GM19397 (cell line): ENCODE results near the gene SIAE.
"Not testable (repeated sequence)": the region's sequence is repeated elsewhere in the genome, so short reads cannot be mapped to it uniquely, and the experiment has no call there.

Experiments used
- ATAC-seq: cut with Tn5 transposase; IDR thresholded peaks from one replicate; pipeline ENCODE4 v1.9.1; 2021; ENCODE audit warnings: mild to moderate bottlenecking, moderate library complexity; ENCODE audit not compliant: unreplicated experiment

SIAE gene

GRCh38 chr11:124625504-124626168 is 47.9 kb downstream of the SIAE start:
- no peak for ATAC-seq

DNA sequence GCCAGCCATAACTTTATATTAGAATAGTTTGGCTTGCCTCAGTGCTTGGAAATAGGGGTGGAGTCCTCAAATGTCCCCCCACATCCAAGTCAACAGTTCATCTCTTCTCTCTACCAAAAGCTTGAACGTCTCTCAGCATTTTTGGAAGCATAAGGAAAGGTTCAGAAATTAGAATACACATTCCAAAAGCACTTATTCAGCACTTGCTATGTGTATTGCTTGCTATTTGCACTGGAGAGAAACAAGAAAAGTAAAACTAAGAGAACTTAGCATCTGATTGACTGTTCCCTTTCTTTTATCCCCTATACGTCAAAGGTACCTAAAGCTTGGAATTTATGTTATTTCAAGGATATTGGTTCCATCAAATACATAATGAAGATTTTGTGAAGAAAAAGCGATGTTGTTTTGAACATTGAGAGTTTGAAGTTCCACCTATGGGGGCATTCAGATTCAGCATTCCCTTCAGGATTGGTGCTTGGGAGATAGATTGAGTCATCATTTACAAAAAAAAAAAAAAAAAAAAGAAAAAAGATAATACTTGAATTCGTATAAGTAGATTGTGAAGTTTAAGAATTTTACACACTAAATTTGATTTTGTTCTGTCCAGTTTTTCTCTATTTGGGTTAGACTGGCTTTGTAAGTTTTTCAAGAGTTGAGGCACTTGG is 49.5 kb downstream of the SIAE start:
- no peak for ATAC-seq

DNA sequence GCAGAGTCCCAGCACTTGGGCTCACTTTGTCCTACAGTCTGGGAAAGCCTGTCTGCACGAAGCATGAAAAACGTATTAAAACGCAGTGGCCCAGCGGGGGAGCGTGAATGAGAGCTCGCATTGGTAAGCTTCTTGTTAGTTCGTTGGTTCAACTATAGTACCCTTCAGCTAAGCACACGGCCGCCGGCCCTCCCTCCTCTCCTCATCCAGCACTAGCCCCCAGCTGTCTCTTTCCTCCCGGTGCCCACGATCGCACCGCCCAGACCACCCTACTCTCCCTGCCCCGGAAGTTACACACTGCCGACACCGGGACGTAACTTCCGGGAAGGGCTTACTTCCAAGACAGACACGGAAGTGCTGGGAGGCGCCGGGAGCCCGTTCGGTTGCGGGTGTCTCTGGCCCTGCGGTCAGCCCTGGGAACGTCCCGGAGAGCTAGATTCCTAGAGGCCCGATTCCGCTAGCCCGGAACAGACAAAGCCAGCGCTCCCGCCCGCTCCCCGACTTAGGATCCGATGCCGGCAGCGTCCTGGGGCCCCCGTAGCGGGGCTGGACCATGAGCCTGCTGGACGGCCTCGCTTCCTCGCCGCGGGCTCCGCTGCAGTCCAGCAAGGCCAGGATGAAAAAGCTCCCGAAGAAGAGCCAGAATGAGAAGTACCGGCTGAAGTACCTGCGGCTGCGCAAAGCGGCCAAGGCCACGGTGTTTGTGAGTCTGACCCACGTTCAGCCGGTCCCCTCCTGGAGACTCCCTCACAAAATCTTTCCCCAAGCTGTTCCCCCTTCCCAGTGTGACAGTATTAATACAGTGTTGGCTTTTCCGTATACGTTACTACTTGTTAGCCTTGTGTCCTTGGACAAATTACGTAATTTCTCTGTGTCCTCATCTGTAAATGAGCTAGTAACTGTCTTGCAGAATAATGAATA is 50.7 kb downstream of the SIAE start, which contains the start of gene TBRG1:
Gene TBRG1 (plus strand): TSS at position 334 of the 921 bp plus-strand sequence. CDS start 220 bp downstream, at position 554.
- peak; percentile 97 for ATAC-seq

DNA sequence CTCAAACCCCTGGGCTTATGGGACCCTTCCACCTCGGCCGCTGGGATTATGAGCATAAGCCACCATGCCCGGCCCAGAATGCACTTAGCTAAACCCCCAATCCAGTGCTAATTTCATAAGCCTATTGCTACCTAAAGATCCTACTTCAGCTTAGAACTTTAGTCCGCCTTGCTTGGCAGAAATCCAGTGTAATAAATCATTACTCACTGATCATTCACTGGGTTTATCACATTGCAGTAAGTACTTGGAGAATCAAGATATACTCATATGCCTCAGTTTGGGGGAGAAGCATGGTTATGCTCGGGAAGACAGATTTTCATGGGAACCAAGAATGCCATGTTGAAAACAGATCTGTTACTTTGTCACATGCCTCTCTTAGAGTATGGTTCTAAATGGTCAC is 54.7 kb downstream of the SIAE start:
- ATAC-seq = no peak

DNA sequence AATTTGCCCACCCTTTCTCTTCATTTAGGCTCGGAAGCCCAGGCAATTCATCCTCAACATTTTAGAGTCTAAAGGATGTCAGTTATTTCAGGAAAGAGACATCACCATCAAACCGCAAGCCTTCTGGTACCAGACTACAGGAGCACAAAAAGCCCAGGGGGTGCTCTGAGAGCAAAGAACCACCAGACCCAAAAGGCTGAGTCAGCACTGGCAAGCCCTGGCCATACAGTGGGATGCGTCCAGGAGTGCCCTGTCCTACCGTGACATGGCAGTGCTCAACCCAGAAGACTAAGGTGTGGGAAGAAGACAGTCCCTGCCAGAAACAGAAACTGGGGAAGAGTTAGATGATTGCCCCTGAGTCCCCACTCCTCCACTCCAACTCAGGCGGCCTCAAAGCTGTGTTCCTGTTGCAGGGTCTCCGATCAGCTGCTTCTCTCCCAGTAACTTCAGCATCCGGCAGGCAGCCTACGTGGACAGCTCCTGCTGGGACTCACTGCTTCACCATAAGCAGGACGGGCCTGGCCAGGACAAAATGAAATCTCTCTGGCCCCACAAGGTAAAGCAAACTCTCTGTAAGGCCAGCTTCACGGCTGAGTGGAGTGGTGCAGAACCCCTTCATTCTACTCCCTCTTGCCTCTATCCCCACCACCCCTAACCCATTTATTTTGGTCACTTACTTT is 60.8 kb downstream of the SIAE start:
- ATAC-seq = no peak

GRCh38 chr11:124612045-124612444 is 61.5 kb downstream of the SIAE start:
- no peak for ATAC-seq

DNA sequence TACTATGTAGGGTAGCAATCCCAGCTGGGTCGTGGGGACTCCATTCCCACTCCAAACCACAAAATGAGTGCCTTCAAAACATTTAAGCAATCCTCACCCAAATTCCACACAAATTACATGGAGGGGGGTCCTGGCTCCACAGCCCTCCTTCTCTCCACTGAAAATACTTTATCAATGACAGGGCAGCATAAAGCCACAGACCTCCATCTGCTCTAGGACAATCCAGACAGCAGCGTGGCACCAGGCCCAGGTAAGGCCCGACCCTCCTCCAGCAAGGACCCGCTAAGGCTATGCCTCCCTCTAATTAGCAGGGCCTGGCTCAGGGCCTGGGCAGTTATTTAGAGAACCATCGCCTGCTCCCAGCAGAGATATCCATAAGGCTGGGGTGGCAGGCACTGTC is 62.5 kb downstream of the SIAE start, which contains the start of gene PANX3:
Gene PANX3 (plus strand): TSS at position 365 of the 400 bp plus-strand sequence. CDS start 129 bp downstream, outside the sequence.
- ATAC-seq = no peak

GRCh38 chr11:124610295-124610694 is 63.2 kb downstream of the SIAE start:
- no peak for ATAC-seq

DNA sequence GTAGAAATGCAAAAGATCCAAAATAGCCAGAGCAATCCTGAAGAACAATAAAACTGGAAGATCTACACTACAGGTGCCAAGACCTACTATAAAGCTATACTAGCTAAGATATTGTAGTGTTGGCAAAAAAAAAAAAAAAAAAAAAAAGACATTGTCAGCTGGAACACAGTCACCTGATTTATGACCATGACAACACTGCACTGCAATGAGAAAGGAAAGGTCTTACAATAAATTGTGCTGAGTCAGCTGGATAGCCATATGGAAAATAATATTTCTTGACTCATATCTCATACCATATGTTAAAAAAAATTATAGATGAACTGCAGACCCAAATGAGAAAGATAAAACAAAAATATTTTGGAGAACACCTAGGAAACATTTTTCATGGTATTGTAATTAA is 65.4 kb downstream of the SIAE start:
- no peak for ATAC-seq

DNA sequence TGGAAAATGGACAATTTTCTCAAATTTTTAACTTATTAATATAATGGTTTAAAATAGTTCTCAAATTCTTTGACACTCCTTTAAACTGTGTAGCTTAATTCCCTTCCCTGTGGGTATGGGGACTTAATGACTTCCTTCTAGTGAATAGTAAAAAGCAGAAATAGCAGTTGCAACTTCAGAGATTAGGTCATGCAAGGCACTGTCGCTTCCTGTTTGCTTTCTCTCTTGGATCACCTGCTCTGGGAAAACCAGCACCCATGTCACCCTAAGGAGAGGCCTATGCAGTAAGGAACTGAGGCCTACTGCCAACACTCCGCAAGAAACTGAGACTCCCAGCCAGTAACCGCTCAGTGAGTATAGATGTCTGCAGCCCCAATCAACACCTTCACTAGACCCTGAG is 67.8 kb downstream of the SIAE start:
- ATAC-seq = no peak

DNA sequence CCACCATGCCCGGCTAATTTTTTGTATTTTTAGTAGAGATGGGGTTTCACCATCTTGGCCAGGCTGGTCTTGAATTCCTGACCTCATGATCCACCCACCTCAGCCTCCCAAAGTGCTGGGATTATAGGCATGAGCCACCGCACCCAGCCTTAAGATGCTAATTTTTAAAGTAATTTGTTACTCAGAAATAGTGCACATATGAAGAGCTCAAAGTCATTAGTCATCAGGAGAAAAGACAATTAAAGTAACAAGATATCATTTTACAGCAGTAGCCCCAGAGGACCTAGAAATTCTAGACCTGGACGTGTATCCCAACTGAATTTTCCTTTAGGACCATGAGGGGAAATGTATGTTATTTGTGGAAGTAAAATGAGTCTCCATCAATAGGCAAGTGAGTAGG is 70.8 kb downstream of the SIAE start:
- not testable (repeated sequence) for ATAC-seq

DNA sequence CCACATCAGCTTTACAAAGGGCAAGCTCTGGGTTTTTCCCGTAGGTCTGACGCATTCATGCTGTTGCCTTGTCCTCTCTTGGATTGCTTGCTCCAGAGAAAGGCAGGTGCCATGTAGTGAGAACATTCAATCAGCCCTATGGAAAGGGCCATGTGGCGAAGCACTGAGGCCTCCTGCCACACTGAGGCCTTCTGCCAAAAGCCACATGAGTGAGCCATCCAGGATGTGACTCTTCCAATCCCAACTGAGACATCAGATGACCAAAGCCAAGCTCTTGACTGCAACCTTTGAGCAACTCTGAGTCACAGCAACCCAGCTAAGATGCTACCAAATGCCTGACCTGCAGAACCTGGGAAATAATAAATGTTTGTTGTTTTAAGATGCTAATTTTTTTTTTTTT is 71.3 kb downstream of the SIAE start:
- ATAC-seq = no peak

- ATAC-seq = no peak
These were observed 72.8 kb downstream of the SIAE start for GRCh38 chr11:124600621-124601320.

DNA sequence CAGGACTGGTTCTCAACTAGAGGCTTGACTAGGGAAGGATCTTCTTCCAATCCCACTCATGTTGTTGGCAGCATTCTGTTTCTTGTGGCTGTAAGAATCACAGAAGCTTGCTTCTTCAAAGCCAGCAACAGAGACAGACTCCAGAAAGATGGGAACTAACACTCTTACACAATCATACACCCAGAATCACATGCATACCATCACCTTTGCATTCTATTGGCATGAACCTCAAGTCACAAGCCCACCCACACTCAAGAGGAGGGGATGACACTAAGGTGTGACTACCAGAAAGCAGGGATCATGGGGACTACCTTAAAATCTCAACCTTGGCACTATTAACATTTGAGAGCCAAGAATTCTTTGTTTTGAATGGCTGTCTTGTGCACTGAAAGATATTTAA is 75.9 kb downstream of the SIAE start:
- no peak for ATAC-seq

- no peak for ATAC-seq
These were observed 78.2 kb downstream of the SIAE start for GRCh38 chr11:124595302-124595701.

GRCh38 chr11:124592627-124593026 is 80.9 kb downstream of the SIAE start:
- no peak for ATAC-seq

DNA sequence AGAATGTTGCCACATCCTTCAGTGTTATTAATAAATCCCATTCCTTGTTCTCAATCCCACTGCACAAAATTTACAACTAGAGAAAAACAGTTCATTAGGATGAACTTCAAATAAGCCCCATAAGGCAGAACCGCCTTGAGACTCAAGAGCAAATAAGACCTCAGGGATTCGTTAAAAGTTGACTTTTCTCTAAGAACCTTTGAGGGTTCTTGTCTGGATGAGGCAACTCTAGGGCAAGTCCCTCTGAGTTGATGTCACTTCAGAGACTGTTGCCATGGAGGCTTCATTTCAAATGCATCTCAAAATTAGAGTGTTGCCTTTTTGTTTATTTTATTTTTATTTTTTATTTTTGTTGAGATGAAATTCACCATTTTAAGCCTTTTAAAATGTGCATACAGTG is 82.1 kb downstream of the SIAE start:
- ATAC-seq = no peak

GRCh38 chr11:124586238-124586860 is 87.2 kb downstream of the SIAE start:
- peak; percentile 57 for ATAC-seq

- no peak for ATAC-seq
These were observed 88.7 kb downstream of the SIAE start for GRCh38 chr11:124584681-124585372.
